HG02678 (cell line): Measurements from ENCODE around the gene ZNF333.
"Not testable (repeated sequence)": the region's sequence is repeated elsewhere in the genome, so short reads cannot be mapped to it uniquely, and the experiment has no call there.

ENCODE experiments used
- ATAC-seq: cut with Tn5 transposase; IDR thresholded peaks from one replicate; pipeline ENCODE4 v1.9.1; 2021; ENCODE audit warnings: mild to moderate bottlenecking, moderate library complexity; ENCODE audit not compliant: unreplicated experiment

Gene ZNF333

GRCh38 chr19:14695471-14695870 lies 5.6 kb downstream of the ZNF333 start:
- no peak for ATAC-seq

GRCh38 chr19:14699641-14700040 lies 9.8 kb downstream of the ZNF333 start:
- no peak for ATAC-seq

GRCh38 chr19:14700711-14701375 lies 11.0 kb downstream of the ZNF333 start:
- no peak for ATAC-seq

GRCh38 chr19:14703833-14704232 lies 14.0 kb downstream of the ZNF333 start:
- ATAC-seq, result no peak

GRCh38 chr19:14704450-14704849 lies 14.6 kb downstream of the ZNF333 start:
- ATAC-seq, result no peak

GRCh38 chr19:14715841-14716240 lies 26.0 kb downstream of the ZNF333 start:
- ATAC-seq, result no peak

GRCh38 chr19:14718522-14719116 lies 28.8 kb downstream of the ZNF333 start:
- ATAC-seq, result no peak

- ATAC-seq, result no peak
These were observed 29.3 kb downstream of the ZNF333 start for GRCh38 chr19:14719162-14719561.

- ATAC-seq, result no peak
These were observed 32.3 kb downstream of the ZNF333 start for GRCh38 chr19:14722127-14722526.

- ATAC-seq, result no peak
These were observed 38.7 kb downstream of the ZNF333 start for GRCh38 chr19:14728595-14728994.

GRCh38 chr19:14731200-14731599 lies 41.4 kb downstream of the ZNF333 start:
- no peak for ATAC-seq

- no peak for ATAC-seq
These were observed 42.7 kb downstream of the ZNF333 start for GRCh38 chr19:14732510-14732909.

GRCh38 chr19:14733574-14733973 lies 43.7 kb downstream of the ZNF333 start:
- ATAC-seq, result no peak

- ATAC-seq, result no peak
These were observed 46.1 kb downstream of the ZNF333 start for GRCh38 chr19:14735915-14736314.

GRCh38 chr19:14746886-14747285 lies 57.0 kb downstream of the ZNF333 start:
- ATAC-seq, result no peak

GRCh38 chr19:14748601-14749000 lies 58.8 kb downstream of the ZNF333 start:
- no peak for ATAC-seq

- ATAC-seq, result no peak
These were observed 69.0 kb downstream of the ZNF333 start for GRCh38 chr19:14758816-14759215.

GRCh38 chr19:14761607-14762006 lies 71.8 kb downstream of the ZNF333 start:
- ATAC-seq, result no peak

- ATAC-seq, result no peak
These were observed 72.3 kb downstream of the ZNF333 start for GRCh38 chr19:14762111-14762510.

GRCh38 chr19:14763497-14764145 lies 73.8 kb downstream of the ZNF333 start:
- ATAC-seq, result no peak

GRCh38 chr19:14764401-14764800 lies 74.6 kb downstream of the ZNF333 start:
- ATAC-seq, result no peak

- ATAC-seq, result not testable (repeated sequence)
These were observed 75.6 kb downstream of the ZNF333 start for GRCh38 chr19:14765403-14765802.
